Neural progenitor cell (in vitro differentiated cells): ENCODE measurements around the gene PPBP. TPM values are rescaled to one million over a fixed set of nuclear protein-coding genes. Genes with fewer than 3 reads are reported as not detected.

Experiments used
- DNase-seq: peaks from one replicate; pipeline ENCODE4 v3.0.0-alpha.2; 2016; ENCODE audit warnings: low spot score
- H2AFZ ChIP-seq: fragments of 200-600 bp; sonication (generic); replicated peaks from 2 replicates; pipeline ENCODE4 v1.6.1; 2016; ENCODE audit warnings: antibody characterized with exemption
- H3F3A ChIP-seq: fragments of 200-600 bp; sonication (generic); 2 replicates; pipeline ENCODE4 v1.6.1; 2016; ENCODE audit warnings: antibody characterized with exemption, low read depth
- H3K27ac ChIP-seq: fragments of 200-600 bp; sonication (generic); 2 replicates; pipeline ENCODE4 v1.5.1; 2016; ENCODE audit warnings: mild to moderate bottlenecking
- H3K27me3 ChIP-seq: fragments of 200-600 bp; sonication (generic); 2 replicates; pipeline ENCODE4 v1.6.1; 2016; ENCODE audit warnings: mild to moderate bottlenecking, moderate library complexity
- H3K36me3 ChIP-seq: fragments of 200-600 bp; sonication (generic); 2 replicates; pipeline ENCODE4 v1.5.1; 2016
- H3K4me1 ChIP-seq: fragments of 200-600 bp; sonication (generic); 2 replicates; pipeline ENCODE4 v1.6.1; 2016; ENCODE audit warnings: mixed run types
- H3K4me2 ChIP-seq: fragments of 200-600 bp; sonication (generic); 2 replicates; pipeline ENCODE4 v1.6.1; 2016
- H3K4me3 ChIP-seq: fragments of 200-600 bp; sonication (generic); 2 replicates; pipeline ENCODE4 v1.5.1; 2016
- H3K79me2 ChIP-seq: fragments of 200-600 bp; sonication (generic); 2 replicates; pipeline ENCODE4 v1.6.1; 2016; ENCODE audit warnings: low read depth
- H3K9ac ChIP-seq: fragments of 200-600 bp; sonication (generic); 2 replicates; pipeline ENCODE4 v1.6.1; 2016
- H3K9me3 ChIP-seq: fragments of 200-600 bp; sonication (generic); 2 replicates; pipeline ENCODE4 v1.5.1; 2016; ENCODE audit warnings: low read depth
- H4K20me1 ChIP-seq: fragments of 200-600 bp; sonication (generic); 2 replicates; pipeline ENCODE4 v1.6.1; 2016; ENCODE audit warnings: low read depth
- H3K27ac Mint-ChIP-seq: 3 replicates; pipeline ENCODE4 v1.8.0; 2021; ENCODE audit warnings: mixed read lengths
- H3K27me3 Mint-ChIP-seq: 2 replicates; pipeline ENCODE4 v1.8.0; 2022; ENCODE audit warnings: low read depth, mild to moderate bottlenecking, inconsistent platforms, moderate library complexity, mixed read lengths; ENCODE audit not compliant: insufficient read depth
- H3K36me3 Mint-ChIP-seq: 3 replicates; pipeline ENCODE4 v1.8.0; 2021; ENCODE audit warnings: mixed read lengths
- H3K4me1 Mint-ChIP-seq: 3 replicates; pipeline ENCODE4 v1.8.0; 2021; ENCODE audit warnings: mixed read lengths
- H3K4me3 Mint-ChIP-seq: 3 replicates; pipeline ENCODE4 v1.8.0; 2021; ENCODE audit warnings: mild to moderate bottlenecking, moderate library complexity, mixed read lengths
- H3K9me3 Mint-ChIP-seq: 3 replicates; pipeline ENCODE4 v1.8.0; 2020; ENCODE audit warnings: mixed read lengths
- EZH2 ChIP-seq: fragments of 200-600 bp; sonication (generic); IDR thresholded peaks from 2 replicates; pipeline ENCODE4 v1.6.1; 2017; ENCODE audit warnings: antibody characterized with exemption, mild to moderate bottlenecking, moderate library complexity
- EZH2phosphoT487 ChIP-seq: fragments of 200-600 bp; sonication (generic); IDR thresholded peaks from 2 replicates; pipeline ENCODE4 v1.6.1; 2017; ENCODE audit warnings: antibody characterized with exemption
- total RNA-seq: library from RNA; depleted of rRNA; stranded (reverse); fragments of >200 nt; gene quantifications from 2 replicates; pipeline ENCODE4 v1.2.3, GENCODE V29; 2015; ENCODE audit warnings: low replicate concordance
- TF ChIP-seq, protein P1 (sequence below): fragments of 200-600 bp; sonication (generic); IDR thresholded peaks from 2 replicates; pipeline ENCODE4 v1.5.1; 2017; ENCODE audit warnings: antibody characterized with exemption, mild to moderate bottlenecking

The PPBP gene
- total RNA-seq, 1 donor from 2014 or later: not detected

DNA sequence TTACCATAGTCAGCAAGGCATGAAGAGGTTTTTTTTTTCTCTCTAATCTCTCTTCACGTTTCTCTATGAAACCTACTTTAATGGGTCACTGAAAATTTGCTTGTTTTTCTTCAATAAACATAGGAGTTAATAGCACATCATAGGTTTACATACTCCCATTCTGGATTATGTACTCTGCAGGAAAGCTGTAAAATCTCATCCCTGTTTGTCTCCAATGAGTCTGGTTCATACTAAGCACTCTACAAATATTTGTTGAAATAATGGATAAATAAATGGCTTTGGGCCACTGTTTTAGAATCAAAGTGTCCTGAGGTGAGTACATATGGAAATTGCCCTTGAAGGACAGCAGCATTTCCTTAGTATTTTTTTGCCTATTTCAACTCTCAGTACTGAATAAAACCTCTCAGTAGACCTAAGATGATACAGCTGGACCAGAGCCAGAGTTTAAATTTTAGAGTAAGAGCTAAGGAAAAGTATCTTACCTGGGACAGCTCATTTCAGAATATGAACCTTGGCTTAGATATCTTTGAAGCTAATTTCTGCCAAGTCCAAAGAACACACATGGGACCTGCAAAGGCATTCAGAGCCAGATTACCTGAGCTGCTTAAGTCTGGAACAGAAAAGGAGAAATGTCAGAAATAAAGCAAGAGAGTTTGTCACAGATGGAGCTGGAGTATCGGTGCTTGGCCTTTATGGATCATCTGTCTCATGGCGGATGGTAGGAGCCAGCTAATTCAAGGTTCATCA, 40.6 kb downstream of the PPBP start:
- H3K9me3 ChIP-seq: no peaks in the 10 kb centered on the region
- H3K27me3 ChIP-seq: peaks cover 60% of the 10 kb centered on the region
- H3K4me3 Mint-ChIP-seq: no peak overlapping the region
- no peak overlapping the region for H3K4me2 ChIP-seq
- H3F3A ChIP-seq: peaks cover 22% of the 10 kb centered on the region
- peaks cover 10% of the 10 kb centered on the region for H3K27me3 Mint-ChIP-seq
- TF ChIP-seq, protein P1, sequence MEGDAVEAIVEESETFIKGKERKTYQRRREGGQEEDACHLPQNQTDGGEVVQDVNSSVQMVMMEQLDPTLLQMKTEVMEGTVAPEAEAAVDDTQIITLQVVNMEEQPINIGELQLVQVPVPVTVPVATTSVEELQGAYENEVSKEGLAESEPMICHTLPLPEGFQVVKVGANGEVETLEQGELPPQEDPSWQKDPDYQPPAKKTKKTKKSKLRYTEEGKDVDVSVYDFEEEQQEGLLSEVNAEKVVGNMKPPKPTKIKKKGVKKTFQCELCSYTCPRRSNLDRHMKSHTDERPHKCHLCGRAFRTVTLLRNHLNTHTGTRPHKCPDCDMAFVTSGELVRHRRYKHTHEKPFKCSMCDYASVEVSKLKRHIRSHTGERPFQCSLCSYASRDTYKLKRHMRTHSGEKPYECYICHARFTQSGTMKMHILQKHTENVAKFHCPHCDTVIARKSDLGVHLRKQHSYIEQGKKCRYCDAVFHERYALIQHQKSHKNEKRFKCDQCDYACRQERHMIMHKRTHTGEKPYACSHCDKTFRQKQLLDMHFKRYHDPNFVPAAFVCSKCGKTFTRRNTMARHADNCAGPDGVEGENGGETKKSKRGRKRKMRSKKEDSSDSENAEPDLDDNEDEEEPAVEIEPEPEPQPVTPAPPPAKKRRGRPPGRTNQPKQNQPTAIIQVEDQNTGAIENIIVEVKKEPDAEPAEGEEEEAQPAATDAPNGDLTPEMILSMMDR: no peak
- TF ChIP-seq EZH2 (no peak), EZH2phosphoT487 (no peak)
- no peaks in the 10 kb centered on the region for H4K20me1 ChIP-seq
- no peaks in the 10 kb centered on the region for H3K9me3 Mint-ChIP-seq
- no peak overlapping the region for H3K27ac ChIP-seq
- no peak overlapping the region for H3K27ac Mint-ChIP-seq
- H2AFZ ChIP-seq: no peak overlapping the region
- no peaks in the 10 kb centered on the region for H3K79me2 ChIP-seq
- DNase-seq: no peak
- no peaks in the 10 kb centered on the region for H3K36me3 ChIP-seq
- H3K4me1 Mint-ChIP-seq: peaks cover 19% of the 10 kb centered on the region
- no peaks in the 10 kb centered on the region for H3K36me3 Mint-ChIP-seq
- H3K9ac ChIP-seq: no peak overlapping the region
- H3K4me3 ChIP-seq: no peak overlapping the region
- H3K4me1 ChIP-seq: peaks cover 41% of the 10 kb centered on the region

GRCh38 chr4:73945674-73946449, 42.1 kb downstream of the PPBP start:
- peaks cover 14% of the 10 kb centered on the region for H3K4me1 Mint-ChIP-seq
- no peak overlapping the region for H3K27ac Mint-ChIP-seq
- TF ChIP-seq EZH2phosphoT487 (no peak), EZH2 (no peak)
- TF ChIP-seq, protein P1: no peak
- no peaks in the 10 kb centered on the region for H3K36me3 Mint-ChIP-seq
- no peak overlapping the region for H2AFZ ChIP-seq
- H3K9me3 Mint-ChIP-seq: no peaks in the 10 kb centered on the region
- H3K27me3 ChIP-seq: peaks cover 76% of the 10 kb centered on the region
- no peak overlapping the region for H3K4me3 ChIP-seq
- H3K4me1 ChIP-seq: peaks cover 27% of the 10 kb centered on the region
- H3K27ac ChIP-seq: no peak overlapping the region
- peaks cover 7% of the 10 kb centered on the region for H3K27me3 Mint-ChIP-seq
- DNase-seq: no peak
- peaks cover 12% of the 10 kb centered on the region for H3F3A ChIP-seq
- H3K4me2 ChIP-seq: no peak overlapping the region
- no peaks in the 10 kb centered on the region for H3K9me3 ChIP-seq
- no peak overlapping the region for H3K9ac ChIP-seq
- no peaks in the 10 kb centered on the region for H3K36me3 ChIP-seq
- no peaks in the 10 kb centered on the region for H4K20me1 ChIP-seq
- no peak overlapping the region for H3K4me3 Mint-ChIP-seq
- no peaks in the 10 kb centered on the region for H3K79me2 ChIP-seq

GRCh38 chr4:73945140-73945539, 42.9 kb downstream of the PPBP start:
- no peak for DNase-seq
- H3K4me1 ChIP-seq: peaks cover 21% of the 10 kb centered on the region
- no peaks in the 10 kb centered on the region for H3K36me3 Mint-ChIP-seq
- no peak overlapping the region for H3K4me3 Mint-ChIP-seq
- no peaks in the 10 kb centered on the region for H4K20me1 ChIP-seq
- H3K79me2 ChIP-seq: no peaks in the 10 kb centered on the region
- no peak overlapping the region for H3K4me2 ChIP-seq
- H3K9me3 ChIP-seq: no peaks in the 10 kb centered on the region
- no peak overlapping the region for H2AFZ ChIP-seq
- H3K27ac Mint-ChIP-seq: no peak overlapping the region
- no peak overlapping the region for H3K27ac ChIP-seq
- no peaks in the 10 kb centered on the region for H3K36me3 ChIP-seq
- TF ChIP-seq EZH2 (no peak), EZH2phosphoT487 (no peak)
- TF ChIP-seq, protein P1: no peak
- peaks cover 12% of the 10 kb centered on the region for H3F3A ChIP-seq
- H3K27me3 ChIP-seq: peaks cover 83% of the 10 kb centered on the region
- peaks cover 7% of the 10 kb centered on the region for H3K27me3 Mint-ChIP-seq
- H3K4me1 Mint-ChIP-seq: peaks cover 7% of the 10 kb centered on the region
- H3K9ac ChIP-seq: no peak overlapping the region
- H3K4me3 ChIP-seq: no peak overlapping the region
- H3K9me3 Mint-ChIP-seq: no peaks in the 10 kb centered on the region
